Cardiac ventricle fibroblast (primary cell): ENCODE measurements around the gene TMEM38B. TPM values are rescaled to one million over a fixed set of nuclear protein-coding genes. Genes with fewer than 3 reads are reported as not detected.

ENCODE experiments used
- total RNA-seq: library from RNA; depleted of rRNA; stranded (reverse); fragments of >200 nt; gene quantifications from 2 replicates; pipeline ENCODE4 v1.2.3, GENCODE V29; 2015

TMEM38B gene
- total RNA-seq, result 5.0 and 8.2 TPM in 2 replicates

GRCh38 chr9:105694190-105694847, at the start of gene TMEM38B:
TMEM38B (plus strand) TSS chr9:105694541; CDS start chr9:105694661, 120 bp downstream.

GRCh38 chr9:105662184-105663104, 31.9 kb upstream of the TMEM38B start, which contains the start of gene TAL2:
TAL2 (plus strand) TSS chr9:105662457; CDS start chr9:105662497, 40 bp downstream.

Other genes with a start within 250 kb of the TMEM38B start
- gene FSD1L, start 246.5 kb upstream of the TMEM38B start, total RNA-seq, result 1.1 and 1.2 TPM in 2 replicates
- 13.5 and 15.4 TPM in 2 replicates for gene FKTN, start 136.4 kb upstream of the TMEM38B start, total RNA-seq
- not detected in 2 replicates for gene TAL2, start 32.1 kb upstream of the TMEM38B start, total RNA-seq